ENCODE data around the gene JUND.

Gene JUND

GRCh38 chr19:18233224-18233825, 48.1 kb downstream of the JUND start:
- DNase-seq (ENCODE audit: low spot score): no peak

- no peak for DNase-seq (ENCODE audit: low spot score)
Observed at GRCh38 chr19:18232540-18233223, 48.7 kb downstream of the JUND start.

GRCh38 chr19:18231775-18232174, 49.6 kb downstream of the JUND start:
- no peak for DNase-seq (ENCODE audit: low spot score)

GRCh38 chr19:18230941-18231734, 50.3 kb downstream of the JUND start:
- DNase-seq (ENCODE audit: low spot score): no peak

GRCh38 chr19:18229915-18230314, 51.5 kb downstream of the JUND start:
- DNase-seq (ENCODE audit: low spot score): no peak
